Measurements from ENCODE around the gene ZNF175.

GRCh38 chr19:51535535-51535934, 35.5 kb upstream of the ZNF175 start:
- no peak for TF ChIP-seq POLR2A (IDR thresholded peaks at IDR 0.05)
- TF ChIP-seq, protein P1, sequence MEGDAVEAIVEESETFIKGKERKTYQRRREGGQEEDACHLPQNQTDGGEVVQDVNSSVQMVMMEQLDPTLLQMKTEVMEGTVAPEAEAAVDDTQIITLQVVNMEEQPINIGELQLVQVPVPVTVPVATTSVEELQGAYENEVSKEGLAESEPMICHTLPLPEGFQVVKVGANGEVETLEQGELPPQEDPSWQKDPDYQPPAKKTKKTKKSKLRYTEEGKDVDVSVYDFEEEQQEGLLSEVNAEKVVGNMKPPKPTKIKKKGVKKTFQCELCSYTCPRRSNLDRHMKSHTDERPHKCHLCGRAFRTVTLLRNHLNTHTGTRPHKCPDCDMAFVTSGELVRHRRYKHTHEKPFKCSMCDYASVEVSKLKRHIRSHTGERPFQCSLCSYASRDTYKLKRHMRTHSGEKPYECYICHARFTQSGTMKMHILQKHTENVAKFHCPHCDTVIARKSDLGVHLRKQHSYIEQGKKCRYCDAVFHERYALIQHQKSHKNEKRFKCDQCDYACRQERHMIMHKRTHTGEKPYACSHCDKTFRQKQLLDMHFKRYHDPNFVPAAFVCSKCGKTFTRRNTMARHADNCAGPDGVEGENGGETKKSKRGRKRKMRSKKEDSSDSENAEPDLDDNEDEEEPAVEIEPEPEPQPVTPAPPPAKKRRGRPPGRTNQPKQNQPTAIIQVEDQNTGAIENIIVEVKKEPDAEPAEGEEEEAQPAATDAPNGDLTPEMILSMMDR (IDR thresholded peaks at IDR 0.05), result no peak

All from testis (tissue), 2 donors.